Skeletal muscle satellite cell (primary cell): ENCODE measurements around the gene FIGNL2.
"Not testable (repeated sequence)": the region's sequence is repeated elsewhere in the genome, so short reads cannot be mapped to it uniquely, and the experiment has no call there.

Source experiments
- H3K27me3 ChIP-seq: 2 replicates; pipeline ENCODE4 v1.7.0; 2013; ENCODE audit warnings: low read length; ENCODE audit not compliant: control insufficient read depth, insufficient read depth
- H3K36me3 ChIP-seq: 2 replicates; pipeline ENCODE4 v1.7.0; 2013; ENCODE audit warnings: mild to moderate bottlenecking, control low read depth, low read length; ENCODE audit not compliant: insufficient read depth
- H3K4me1 ChIP-seq: 2 replicates; pipeline ENCODE4 v1.7.0; 2013; ENCODE audit warnings: low read length; ENCODE audit not compliant: control insufficient read depth, insufficient read depth
- H3K4me2 ChIP-seq: 2 replicates; pipeline ENCODE4 v1.7.0; 2013; ENCODE audit warnings: mild to moderate bottlenecking, low read length
- H3K4me3 ChIP-seq: 2 replicates; pipeline ENCODE4 v1.7.0; 2013; ENCODE audit warnings: low read length
- H3K9ac ChIP-seq: 2 replicates; pipeline ENCODE4 v1.7.0; 2013; ENCODE audit warnings: mild to moderate bottlenecking, low read depth, low read length, moderate library complexity
- H3K9me3 ChIP-seq: replicated peaks from 2 replicates; pipeline ENCODE4 v1.7.0; 2013; ENCODE audit warnings: mild to moderate bottlenecking, control low read depth, low read length

FIGNL2 gene

DNA sequence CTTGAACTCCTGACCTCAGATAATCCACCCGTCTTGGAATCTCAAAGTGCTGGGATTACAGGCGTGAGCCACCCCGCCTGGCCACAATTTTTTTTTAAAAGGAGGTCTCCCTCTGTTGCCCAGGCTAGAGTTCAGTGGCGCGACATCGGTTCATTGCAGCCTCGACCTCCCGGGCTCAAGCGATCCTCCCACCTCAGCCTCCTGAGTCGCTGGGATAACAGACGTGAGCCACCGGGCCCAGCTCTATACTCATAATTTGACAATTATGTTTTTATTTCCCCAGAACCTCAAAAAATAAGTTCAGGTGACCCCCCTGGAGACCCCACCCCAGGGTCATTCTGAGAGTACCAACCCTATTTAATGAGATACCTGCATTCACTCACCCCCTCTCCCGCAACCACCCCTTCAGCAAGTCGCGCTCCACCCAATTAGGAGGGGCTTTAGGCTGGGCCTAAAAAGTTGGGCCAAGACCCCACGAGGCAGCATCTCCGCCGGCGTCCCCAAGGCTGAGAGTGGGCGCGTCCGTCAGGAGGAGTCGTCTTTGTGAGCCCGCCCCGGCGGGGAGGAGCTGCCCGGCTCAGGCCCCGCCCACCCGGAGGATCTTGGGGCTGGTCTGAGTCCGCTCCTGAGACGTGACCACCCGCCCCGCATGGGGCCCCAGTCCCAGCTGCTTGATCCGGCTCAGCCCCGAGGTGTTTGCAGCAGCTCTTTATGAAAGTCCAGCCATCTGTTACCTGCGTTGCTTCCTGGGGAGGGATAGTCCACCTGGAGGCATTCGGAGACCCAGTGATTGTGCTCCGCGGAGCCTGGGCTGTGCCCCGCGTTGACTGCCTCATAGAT is 39.2 kb upstream of the FIGNL2 start, which contains the start of gene ANKRD33:
ANKRD33 (plus strand) TSS at position 628 of the 840 bp plus-strand sequence; CDS start at position 712, 84 bp downstream.
- no peak within 1 kb of the TSS for H3K4me3 ChIP-seq
- H3K4me2 ChIP-seq = no peak within 1 kb of the TSS
- H3K9ac ChIP-seq = no peak within 1 kb of the TSS
- no peaks in the 10 kb centered on the region for H3K27me3 ChIP-seq
- no peaks in the 10 kb centered on the region for H3K36me3 ChIP-seq
- H3K4me1 ChIP-seq = peaks cover 12% of the 10 kb centered on the region
- peaks cover 6% of the 10 kb centered on the region for H3K9me3 ChIP-seq

DNA sequence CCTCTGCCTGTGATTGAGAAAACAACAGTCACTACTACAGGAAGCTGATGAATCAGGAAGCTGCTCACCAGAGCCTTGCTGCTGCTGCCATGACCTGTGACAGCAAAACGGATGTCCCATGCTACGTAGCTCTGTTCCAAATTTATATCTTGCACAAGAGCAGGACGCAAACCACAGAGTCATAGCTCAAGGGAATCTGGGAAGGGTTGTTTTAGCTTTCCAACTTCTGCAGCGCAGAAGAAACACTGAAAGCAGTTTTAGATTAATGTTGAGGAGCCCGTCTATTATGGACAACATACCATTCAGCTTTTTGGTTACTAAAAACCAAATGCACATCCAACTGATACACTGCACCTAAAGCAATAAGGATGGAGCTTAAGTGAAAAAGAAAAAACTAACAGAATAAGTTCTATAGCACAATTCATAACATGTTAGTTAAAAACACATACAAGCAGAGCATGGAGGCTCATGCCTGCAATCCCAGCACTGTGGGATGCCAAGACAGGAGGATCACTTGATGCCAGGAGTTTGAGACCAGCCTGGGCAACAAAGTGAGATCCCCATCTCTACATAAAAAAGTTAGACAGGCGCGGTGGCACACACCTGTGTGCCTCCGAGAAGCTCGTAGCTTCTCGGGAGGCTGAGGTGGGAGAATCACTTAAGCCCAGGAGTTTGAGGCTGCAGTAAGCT is 37.6 kb upstream of the FIGNL2 start:
- no peak overlapping the region for H3K9ac ChIP-seq
- H3K27me3 ChIP-seq = no peaks in the 10 kb centered on the region
- H3K4me1 ChIP-seq = peaks cover 12% of the 10 kb centered on the region
- H3K4me2 ChIP-seq = peak overlapping the region; percentile 37
- H3K36me3 ChIP-seq = no peaks in the 10 kb centered on the region
- H3K9me3 ChIP-seq = peaks cover 6% of the 10 kb centered on the region
- H3K4me3 ChIP-seq = peak overlapping the region; percentile 3

DNA sequence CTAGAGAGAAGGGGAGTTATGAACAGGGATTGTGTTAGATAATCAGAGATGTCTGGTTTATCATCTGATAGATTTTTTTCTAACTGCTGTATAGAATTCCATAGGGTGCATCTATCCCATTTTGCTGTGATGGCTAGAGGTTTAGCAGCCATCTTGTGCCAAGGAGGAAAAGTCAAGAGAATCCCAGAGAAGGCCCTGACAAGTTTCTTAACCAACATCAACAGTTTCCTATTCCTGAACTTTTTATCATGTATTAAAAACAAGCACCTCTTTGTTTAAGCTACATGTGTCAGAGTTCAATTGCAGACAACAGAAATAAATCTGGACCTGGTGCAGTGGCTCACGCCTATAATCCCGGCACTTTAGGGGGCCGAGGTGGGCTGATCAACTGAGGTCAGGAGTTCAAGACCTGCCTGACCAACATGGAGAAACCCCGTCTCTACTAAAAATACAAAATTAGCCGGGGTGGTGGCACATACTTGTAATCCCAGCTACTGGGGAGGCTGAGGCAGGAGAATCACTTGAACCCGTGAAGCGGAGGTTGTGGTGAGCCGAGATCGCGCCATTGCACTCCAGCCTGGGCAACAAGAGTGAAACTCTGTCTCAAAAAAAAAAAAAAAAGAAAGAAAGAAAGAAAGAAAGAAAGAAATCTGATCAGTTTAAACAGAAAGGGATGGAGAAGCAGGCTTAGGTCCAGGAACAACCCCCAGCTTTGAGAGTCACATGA is 36.9 kb upstream of the FIGNL2 start:
- H3K4me2 ChIP-seq, H3K36me3 ChIP-seq, H3K4me3 ChIP-seq, H3K27me3 ChIP-seq, H3K9me3 ChIP-seq, H3K9ac ChIP-seq: not testable (repeated sequence)
- H3K4me1 ChIP-seq = peaks cover 12% of the 10 kb centered on the region

DNA sequence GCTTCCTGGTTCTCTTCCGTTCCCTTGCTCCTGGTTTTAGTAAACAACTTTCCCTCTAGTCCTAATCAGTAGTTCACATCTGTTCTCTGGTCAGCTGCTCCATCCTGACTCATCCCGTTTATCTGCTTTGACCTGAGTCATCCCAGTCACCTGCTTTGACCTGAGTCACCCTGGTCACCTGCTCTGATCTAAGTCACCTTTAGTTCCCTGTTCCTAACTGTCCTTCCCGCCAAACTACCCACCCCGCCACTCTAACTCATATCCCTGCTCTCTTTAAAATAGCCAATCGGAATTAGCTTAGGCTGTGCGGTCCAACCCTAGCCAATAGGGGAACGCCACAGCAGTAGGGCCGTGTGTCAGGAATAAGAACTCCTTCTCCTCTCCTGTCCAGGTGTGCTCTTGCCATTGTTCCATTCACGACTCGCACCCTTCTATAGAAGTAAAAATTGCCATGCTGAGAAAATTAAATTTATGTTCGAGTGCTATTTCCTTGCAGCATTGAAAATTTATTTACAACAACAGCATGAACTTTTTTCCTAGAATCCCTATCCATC is 36.2 kb upstream of the FIGNL2 start:
- no peaks in the 10 kb centered on the region for H3K27me3 ChIP-seq
- peaks cover 12% of the 10 kb centered on the region for H3K4me1 ChIP-seq
- no peaks in the 10 kb centered on the region for H3K36me3 ChIP-seq
- H3K9me3 ChIP-seq = peaks cover 6% of the 10 kb centered on the region
- no peak overlapping the region for H3K4me2 ChIP-seq
- no peak overlapping the region for H3K4me3 ChIP-seq
- no peak overlapping the region for H3K9ac ChIP-seq

DNA sequence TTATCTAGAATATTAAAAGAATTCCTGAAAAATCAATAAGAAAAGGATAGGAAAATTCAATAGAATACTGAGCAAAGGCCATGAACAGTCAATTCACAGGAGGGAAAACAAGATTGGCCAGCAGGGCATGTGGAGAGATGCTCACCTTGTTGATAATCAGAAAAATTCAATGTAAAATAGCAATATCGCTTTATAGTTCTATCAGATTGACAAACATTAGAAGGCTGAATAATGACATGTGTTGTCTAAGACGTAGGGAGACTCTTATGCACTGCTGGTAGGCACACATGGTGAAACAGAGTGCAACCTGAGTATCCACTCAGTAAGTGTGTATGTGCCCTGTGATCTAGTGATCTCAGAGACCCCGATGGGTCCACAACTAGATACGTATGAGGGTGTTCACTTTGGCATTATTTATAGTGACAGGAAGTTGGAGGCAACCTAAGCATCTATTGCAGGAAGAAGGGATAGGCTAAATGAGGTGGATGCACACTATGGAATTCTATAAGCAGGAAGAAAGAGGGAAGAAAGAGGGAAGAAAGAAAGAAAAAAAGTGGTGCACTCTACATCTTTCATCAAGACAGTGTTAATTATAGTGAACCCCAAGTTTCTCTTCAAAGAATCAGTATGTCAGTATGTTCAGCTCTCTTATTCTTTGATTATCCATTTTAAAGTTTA is 35.6 kb upstream of the FIGNL2 start:
- H3K9me3 ChIP-seq = peaks cover 6% of the 10 kb centered on the region
- H3K36me3 ChIP-seq = no peaks in the 10 kb centered on the region
- H3K27me3 ChIP-seq = no peaks in the 10 kb centered on the region
- peaks cover 12% of the 10 kb centered on the region for H3K4me1 ChIP-seq
- no peak overlapping the region for H3K9ac ChIP-seq
- no peak overlapping the region for H3K4me3 ChIP-seq
- no peak overlapping the region for H3K4me2 ChIP-seq

DNA sequence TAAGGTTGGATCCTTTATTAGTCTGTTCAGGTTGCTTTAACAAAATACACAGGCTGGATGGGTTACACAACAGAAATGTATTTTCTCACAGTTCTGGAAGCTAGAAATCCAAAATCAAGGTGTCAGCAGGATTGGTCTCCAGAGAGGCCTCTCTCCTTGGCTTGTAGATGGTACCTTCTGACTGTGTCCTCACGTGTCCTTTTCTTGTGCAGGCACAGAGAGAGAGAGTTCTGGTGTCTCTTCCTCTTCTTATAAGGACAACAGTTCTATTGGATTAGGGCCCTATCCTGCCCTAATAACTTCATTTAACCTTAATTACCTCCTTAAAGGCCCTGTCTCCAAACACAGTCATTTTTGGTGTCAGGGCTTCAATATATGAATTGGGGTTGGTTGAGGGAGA is 34.8 kb upstream of the FIGNL2 start:
- H3K27me3 ChIP-seq = no peaks in the 10 kb centered on the region
- H3K9ac ChIP-seq = no peak overlapping the region
- no peaks in the 10 kb centered on the region for H3K36me3 ChIP-seq
- H3K4me3 ChIP-seq = no peak overlapping the region
- H3K4me2 ChIP-seq = no peak overlapping the region
- peaks cover 12% of the 10 kb centered on the region for H3K4me1 ChIP-seq
- H3K9me3 ChIP-seq = peaks cover 6% of the 10 kb centered on the region

DNA sequence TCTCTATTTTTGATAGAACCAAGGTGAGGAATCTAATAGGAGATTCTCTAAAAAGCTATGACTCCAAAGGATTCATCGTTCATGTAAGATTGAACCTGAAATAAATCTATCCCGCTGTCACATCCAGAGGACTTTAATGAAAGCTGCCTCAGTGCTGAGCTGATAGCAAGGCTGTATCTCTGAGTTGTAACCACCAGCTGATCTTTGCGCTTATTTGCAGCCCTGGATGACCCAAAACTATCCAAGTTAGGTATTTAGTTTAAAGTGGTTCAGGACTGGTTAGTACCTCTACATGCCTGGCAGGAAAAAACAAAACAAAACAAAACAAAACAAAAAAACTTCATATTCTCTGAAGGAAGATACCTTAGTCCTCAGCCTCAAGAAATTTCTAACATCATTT is 30.6 kb upstream of the FIGNL2 start:
- Histone ChIP-seq H3K27me3 (peaks cover 4% of the 10 kb centered on the region), H3K4me2 (no peak overlapping the region), H3K9me3 (no peaks in the 10 kb centered on the region), H3K36me3 (no peaks in the 10 kb centered on the region), H3K4me3 (no peak overlapping the region), H3K4me1 (no peaks in the 10 kb centered on the region), H3K9ac (no peak overlapping the region)

DNA sequence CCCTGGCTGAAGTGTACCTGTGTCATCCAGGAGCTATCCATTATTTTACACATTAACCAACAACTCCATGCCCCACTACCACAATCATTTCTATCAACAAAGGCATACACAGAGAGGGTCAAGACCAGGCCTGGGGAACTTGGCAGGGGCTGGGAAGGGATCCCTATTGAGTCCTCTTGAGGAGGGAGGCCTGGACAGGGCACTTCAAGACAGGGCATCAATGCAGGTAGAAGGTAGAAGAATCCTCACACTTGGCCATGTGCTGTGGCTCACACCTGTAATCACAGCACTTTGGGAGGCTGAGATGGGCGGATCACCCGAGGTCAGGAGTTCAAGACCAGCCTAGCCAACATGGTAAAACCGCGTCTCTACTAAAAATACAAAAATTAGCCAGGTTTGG is 26.0 kb upstream of the FIGNL2 start:
- Histone ChIP-seq H3K27me3 (peaks cover 35% of the 10 kb centered on the region), H3K4me1 (no peaks in the 10 kb centered on the region), H3K4me2 (no peak overlapping the region), H3K9me3 (no peaks in the 10 kb centered on the region), H3K4me3 (no peak overlapping the region), H3K36me3 (no peaks in the 10 kb centered on the region), H3K9ac (no peak overlapping the region)

DNA sequence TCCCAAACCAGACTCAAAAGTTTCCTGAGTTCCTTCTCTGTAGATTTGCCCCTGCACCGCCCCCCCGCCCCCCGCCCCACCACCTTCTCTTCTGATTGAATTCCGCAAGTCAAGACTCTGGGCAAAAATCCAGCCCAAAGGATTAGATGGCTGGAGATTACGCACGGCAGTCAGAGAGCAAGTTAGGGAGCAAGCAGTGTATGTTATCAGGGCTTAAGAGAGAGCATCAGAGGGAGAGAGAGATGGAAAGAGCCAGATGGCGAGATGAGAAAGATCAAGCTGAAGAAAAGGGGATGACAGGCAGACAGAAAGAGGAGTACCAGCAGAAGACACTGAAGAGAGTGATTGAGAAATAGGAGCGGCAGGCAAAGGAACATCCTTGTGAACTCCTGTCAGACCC is 25.5 kb upstream of the FIGNL2 start:
- Histone ChIP-seq H3K27me3 (peaks cover 38% of the 10 kb centered on the region), H3K4me2 (no peak overlapping the region), H3K4me1 (peaks cover 2% of the 10 kb centered on the region), H3K9ac (no peak overlapping the region), H3K4me3 (no peak overlapping the region), H3K36me3 (no peaks in the 10 kb centered on the region), H3K9me3 (no peaks in the 10 kb centered on the region)

DNA sequence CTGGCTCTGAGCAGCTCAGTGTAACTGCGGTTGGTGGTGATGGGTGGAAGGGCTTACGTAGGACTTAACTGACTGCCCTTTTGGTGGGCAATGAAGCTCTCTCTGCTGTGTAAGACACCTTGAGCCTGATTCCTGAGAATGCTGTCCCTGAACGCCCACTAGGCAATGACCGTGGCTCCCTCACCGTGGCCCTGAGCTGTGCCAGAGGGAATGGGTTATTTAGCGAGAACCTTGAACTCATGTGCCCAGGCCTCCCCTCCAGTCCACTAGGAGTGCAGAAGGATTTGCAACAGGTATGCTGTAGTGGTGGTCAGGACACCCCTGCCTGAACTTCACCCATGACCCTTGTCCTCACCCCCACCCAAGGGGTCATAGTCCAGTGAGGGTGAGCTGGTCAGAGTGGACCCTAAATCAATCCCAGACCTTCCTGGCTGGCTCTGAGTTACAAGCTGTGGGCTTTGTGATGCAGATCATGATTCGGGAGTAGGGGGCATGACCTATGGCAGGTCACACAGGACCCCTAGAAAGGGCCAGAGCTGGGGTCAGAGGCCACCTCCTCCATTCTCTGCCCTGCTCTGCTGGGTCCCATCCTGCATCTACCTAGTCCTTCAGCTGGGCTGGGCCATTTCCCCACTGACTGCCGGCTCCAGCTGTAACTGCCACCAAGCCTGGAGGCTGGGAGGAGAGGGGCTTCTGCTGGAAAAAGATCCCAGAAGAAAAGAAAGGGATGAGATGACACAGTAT is 24.9 kb upstream of the FIGNL2 start:
- peaks cover 44% of the 10 kb centered on the region for H3K27me3 ChIP-seq
- H3K4me1 ChIP-seq = peaks cover 7% of the 10 kb centered on the region

More for the DNA sequence above, 24.9 kb upstream of the FIGNL2 start:
- Histone ChIP-seq H3K9ac (no peak overlapping the region), H3K36me3 (no peaks in the 10 kb centered on the region), H3K4me2 (no peak overlapping the region), H3K4me3 (no peak overlapping the region), H3K9me3 (no peaks in the 10 kb centered on the region)
